Effector memory CD8-positive, alpha-beta T cell (primary cell): Measurements from ENCODE around the gene IL25.
"Not testable (repeated sequence)": the region's sequence is repeated elsewhere in the genome, so short reads cannot be mapped to it uniquely, and the experiment has no call there.

Source experiments
- ATAC-seq: fragments of 150-1000 bp; cut with Tn5 transposase; replicated peaks from 2 replicates; pipeline ENCODE4 v1.10.0; 2021; ENCODE audit warnings: mild to moderate bottlenecking, moderate library complexity
- DNase-seq, 3 experiments: peaks; one replicate each; pipeline ENCODE4 v3.0.0; 2021
- H3K27ac Mint-ChIP-seq, 2 donors: one replicate each; pipeline ENCODE4 v1.8.0; 2022; ENCODE audit warnings: mild to moderate bottlenecking in 2 of 2, mixed read lengths in 2 of 2, moderate library complexity in 2 of 2
- H3K27me3 Mint-ChIP-seq, 2 donors: one replicate each; pipeline ENCODE4 v1.8.0; 2022; ENCODE audit warnings: mixed read lengths in 2 of 2
- H3K36me3 Mint-ChIP-seq: one replicate; pipeline ENCODE4 v1.8.0; 2022; ENCODE audit warnings: mild to moderate bottlenecking, moderate library complexity, mixed read lengths; ENCODE audit not compliant: insufficient read depth
- H3K4me1 Mint-ChIP-seq, 2 donors: one replicate each; pipeline ENCODE4 v1.8.0; 2022; ENCODE audit warnings: low read depth in 2 of 2, mixed read lengths in 2 of 2
- H3K4me3 Mint-ChIP-seq, 2 donors: one replicate each; pipeline ENCODE4 v1.8.0; 2022; ENCODE audit warnings: mild to moderate bottlenecking in 2 of 2, mixed read lengths in 2 of 2, moderate library complexity in 2 of 2
- H3K9me3 Mint-ChIP-seq, 2 donors: one replicate each; pipeline ENCODE4 v1.8.0; 2022; ENCODE audit warnings: mixed read lengths in 2 of 2

IL25 gene

GRCh38 chr14:23408307-23408630 lies 35.7 kb downstream of the IL25 start:
- Mint-ChIP-seq H3K4me3 (no peak overlapping the region), H3K36me3 (no peaks in the 10 kb centered on the region), H3K4me1 (no peaks in the 10 kb centered on the region), H3K9me3 (no peaks in the 10 kb centered on the region), H3K27ac (no peak overlapping the region), H3K27me3 (peaks cover 40 to 78% of the 10 kb centered on the region in 2 donors)
- no peak for DNase-seq
- ATAC-seq: no peak

- Mint-ChIP-seq H3K36me3 (no peaks in the 10 kb centered on the region), H3K27me3 (peaks cover 37 to 69% of the 10 kb centered on the region in 2 donors), H3K4me3 (no peak overlapping the region), H3K27ac (no peak overlapping the region), H3K9me3 (no peaks in the 10 kb centered on the region), H3K4me1 (no peaks in the 10 kb centered on the region)
- ATAC-seq (no peak), DNase-seq (no peak)
Observed at GRCh38 chr14:23409475-23409874, 36.9 kb downstream of the IL25 start.

- no peak for DNase-seq
- no peak for ATAC-seq
- H3K9me3 Mint-ChIP-seq: no peaks in the 10 kb centered on the region
Observed at GRCh38 chr14:23409966-23410635, 37.5 kb downstream of the IL25 start.

GRCh38 chr14:23411563-23412525 lies 39.2 kb downstream of the IL25 start:
- Mint-ChIP-seq H3K27me3 (peaks cover 52 to 66% of the 10 kb centered on the region in 2 donors), H3K4me3 (no peak overlapping the region), H3K4me1 (no peaks in the 10 kb centered on the region), H3K36me3 (no peaks in the 10 kb centered on the region), H3K27ac (no peak overlapping the region), H3K9me3 (no peaks in the 10 kb centered on the region)
- no peak for ATAC-seq
- DNase-seq: no peak

More at GRCh38 chr14:23409966-23410635, 37.5 kb downstream of the IL25 start:
- Mint-ChIP-seq H3K4me1 (no peaks in the 10 kb centered on the region), H3K27ac (no peak overlapping the region), H3K36me3 (no peaks in the 10 kb centered on the region), H3K4me3 (no peak overlapping the region), H3K27me3 (peaks cover 37 to 66% of the 10 kb centered on the region in 2 donors)

- no peak for ATAC-seq
- H3K4me3 Mint-ChIP-seq: no peak overlapping the region
- no peak for DNase-seq
- no peaks in the 10 kb centered on the region for H3K36me3 Mint-ChIP-seq
- no peaks in the 10 kb centered on the region for H3K9me3 Mint-ChIP-seq
- H3K27ac Mint-ChIP-seq: no peak overlapping the region
- peaks cover 46 to 66% of the 10 kb centered on the region in 2 donors for H3K27me3 Mint-ChIP-seq
- no peaks in the 10 kb centered on the region for H3K4me1 Mint-ChIP-seq
Observed at GRCh38 chr14:23413681-23414080, 41.1 kb downstream of the IL25 start.

GRCh38 chr14:23414254-23414653 lies 41.6 kb downstream of the IL25 start:
- Mint-ChIP-seq H3K4me1 (no peaks in the 10 kb centered on the region), H3K9me3 (no peaks in the 10 kb centered on the region), H3K4me3 (no peak overlapping the region), H3K27me3 (peaks cover 45 to 66% of the 10 kb centered on the region in 2 donors), H3K27ac (no peak overlapping the region), H3K36me3 (no peaks in the 10 kb centered on the region)
- DNase-seq (no peak), ATAC-seq (no peak)

- H3K9me3 Mint-ChIP-seq: no peaks in the 10 kb centered on the region
- H3K36me3 Mint-ChIP-seq: no peaks in the 10 kb centered on the region
- no peak for ATAC-seq
- H3K4me1 Mint-ChIP-seq: no peaks in the 10 kb centered on the region
- no peak overlapping the region for H3K27ac Mint-ChIP-seq
- peaks cover 49 to 70% of the 10 kb centered on the region in 2 donors for H3K27me3 Mint-ChIP-seq
- DNase-seq: no peak
- no peak overlapping the region for H3K4me3 Mint-ChIP-seq
Observed at GRCh38 chr14:23414906-23415820, 42.6 kb downstream of the IL25 start.

- Mint-ChIP-seq H3K4me3 (no peak overlapping the region), H3K4me1 (no peaks in the 10 kb centered on the region), H3K27me3 (peaks cover 40 to 66% of the 10 kb centered on the region in 2 donors), H3K36me3 (no peaks in the 10 kb centered on the region), H3K9me3 (no peaks in the 10 kb centered on the region), H3K27ac (no peak overlapping the region)
- no peak for DNase-seq
- ATAC-seq: no peak
Observed at GRCh38 chr14:23415821-23416778, 43.5 kb downstream of the IL25 start.

GRCh38 chr14:23416801-23417200 lies 44.2 kb downstream of the IL25 start:
- Mint-ChIP-seq H3K36me3 (no peaks in the 10 kb centered on the region), H3K27ac (no peak overlapping the region), H3K4me1 (no peaks in the 10 kb centered on the region), H3K9me3 (no peaks in the 10 kb centered on the region), H3K27me3 (peaks cover 38 to 59% of the 10 kb centered on the region in 2 donors), H3K4me3 (no peak overlapping the region)
- DNase-seq (no peak), ATAC-seq (no peak)

GRCh38 chr14:23417269-23417668 lies 44.7 kb downstream of the IL25 start:
- not testable (repeated sequence) for H3K27ac Mint-ChIP-seq, H3K4me1 Mint-ChIP-seq, DNase-seq, H3K36me3 Mint-ChIP-seq, ATAC-seq, H3K4me3 Mint-ChIP-seq, H3K9me3 Mint-ChIP-seq
- H3K27me3 Mint-ChIP-seq: peaks cover 35 to 54% of the 10 kb centered on the region in 2 donors

GRCh38 chr14:23418021-23418420 lies 45.4 kb downstream of the IL25 start:
- H3K4me1 Mint-ChIP-seq: no peaks in the 10 kb centered on the region
- no peak overlapping the region for H3K4me3 Mint-ChIP-seq
- no peaks in the 10 kb centered on the region for H3K36me3 Mint-ChIP-seq
- DNase-seq (no peak), ATAC-seq (no peak)
- H3K27ac Mint-ChIP-seq: no peak overlapping the region
- H3K27me3 Mint-ChIP-seq: peaks cover 30 to 54% of the 10 kb centered on the region in 2 donors
- H3K9me3 Mint-ChIP-seq: no peaks in the 10 kb centered on the region

GRCh38 chr14:23419646-23420045 lies 47.0 kb downstream of the IL25 start:
- not testable (repeated sequence) for H3K4me3 Mint-ChIP-seq, DNase-seq, H3K36me3 Mint-ChIP-seq, H3K9me3 Mint-ChIP-seq, ATAC-seq, H3K27ac Mint-ChIP-seq, H3K4me1 Mint-ChIP-seq
- peaks cover 33 to 63% of the 10 kb centered on the region in 2 donors for H3K27me3 Mint-ChIP-seq
